GM23248 (cell line): ENCODE data around the gene SMTNL2. TPM values are rescaled to one million over a fixed set of nuclear protein-coding genes. Genes with fewer than 3 reads are reported as not detected.
"Not testable (repeated sequence)": the region's sequence is repeated elsewhere in the genome, so short reads cannot be mapped to it uniquely, and the experiment has no call there.

Source experiments
- DNase-seq: peaks from one replicate; pipeline ENCODE4 v3.0.0-alpha.2; 2015
- H2AFZ ChIP-seq: fragments of 200-600 bp; sonication (generic); 2 replicates; pipeline ENCODE4 v1.6.1; 2016; ENCODE audit warnings: antibody characterized with exemption
- H3F3A ChIP-seq: fragments of 200-600 bp; sonication (generic); 2 replicates; pipeline ENCODE4 v1.6.1; 2016; ENCODE audit warnings: mild to moderate bottlenecking, antibody characterized with exemption, mixed run types; ENCODE audit not compliant: insufficient read depth
- H3K27ac ChIP-seq: fragments of 200-600 bp; sonication (generic); 2 replicates; pipeline ENCODE4 v1.5.1; 2016; ENCODE audit warnings: mild to moderate bottlenecking
- H3K27me3 ChIP-seq: fragments of 200-600 bp; sonication (generic); replicated peaks from 2 replicates; pipeline ENCODE4 v1.6.1; 2016; ENCODE audit warnings: mild to moderate bottlenecking; ENCODE audit not compliant: insufficient read depth
- H3K36me3 ChIP-seq: fragments of 200-600 bp; sonication (generic); 2 replicates; pipeline ENCODE4 v1.6.1; 2016; ENCODE audit warnings: low read depth, mild to moderate bottlenecking
- H3K4me1 ChIP-seq: fragments of 200-600 bp; sonication (generic); 2 replicates; pipeline ENCODE4 v1.6.1; 2016; ENCODE audit warnings: mild to moderate bottlenecking; ENCODE audit not compliant: insufficient read depth
- H3K4me2 ChIP-seq: fragments of 200-600 bp; sonication (generic); one replicate; pipeline ENCODE4 v1.6.1; 2016; ENCODE audit warnings: mild to moderate bottlenecking; ENCODE audit not compliant: unreplicated experiment
- H3K4me3 ChIP-seq: fragments of 200-600 bp; sonication (generic); 2 replicates; pipeline ENCODE4 v1.5.1; 2016; ENCODE audit warnings: mild to moderate bottlenecking
- H3K79me2 ChIP-seq: fragments of 200-600 bp; sonication (generic); 2 replicates; pipeline ENCODE4 v1.6.1; 2016; ENCODE audit warnings: mild to moderate bottlenecking; ENCODE audit not compliant: insufficient read depth
- H3K9ac ChIP-seq: fragments of 200-600 bp; sonication (generic); 2 replicates; pipeline ENCODE4 v1.6.1; 2016; ENCODE audit warnings: mild to moderate bottlenecking
- H3K9me2 ChIP-seq: fragments of 200-600 bp; sonication (generic); 2 replicates; pipeline ENCODE4 v1.6.1; 2016; ENCODE audit warnings: mixed run types, mild to moderate bottlenecking, moderate library complexity; ENCODE audit not compliant: insufficient read depth
- H3K9me3 ChIP-seq: fragments of 200-600 bp; sonication (generic); one replicate; pipeline ENCODE4 v1.6.1; 2017; ENCODE audit warnings: low read depth
- H4K20me1 ChIP-seq: fragments of 200-600 bp; sonication (generic); 2 replicates; pipeline ENCODE4 v1.6.0; 2016; ENCODE audit not compliant: insufficient read depth
- EZH2 ChIP-seq: fragments of 200-600 bp; sonication (generic); IDR thresholded peaks from 2 replicates; pipeline ENCODE4 v1.6.1; 2018; ENCODE audit warnings: antibody characterized with exemption, mild to moderate bottlenecking; ENCODE audit not compliant: insufficient read depth, poor library complexity, severe bottlenecking
- EZH2phosphoT487 ChIP-seq: fragments of 200-600 bp; sonication (generic); IDR thresholded peaks from 2 replicates; pipeline ENCODE4 v1.6.1; 2018; ENCODE audit warnings: antibody characterized with exemption, moderate library complexity, mild to moderate bottlenecking, low read depth; ENCODE audit not compliant: insufficient read depth
- WGBS, 2 experiments: methylation state at CpG; one replicate each; pipeline ENCODE4 v1.1.6; 2015 to 2017; ENCODE audit warnings: low lambda C conversion rate in 2 of 2, low coverage in 1 of 2; ENCODE audit errors: missing lambda C conversion rate in 2 of 2; 5-methylcytosine and 5-hydroxymethylcytosine counted together
- in situ Hi-C: fragments of 300-500 bp; cut with MboI; formaldehyde crosslinking; loops from 2 replicates; pipeline ENCODE4 v1.15.0; 2020
- polyA plus RNA-seq: library from polyadenylated mRNA; unstranded; fragments of >200 nt; fragmentation: Nextera tagmentation; extraction: Ambion mirVana; gene quantifications from 2 replicates; pipeline ENCODE4 v1.2.1, GENCODE V29; 2016
- total RNA-seq: library from RNA; depleted of rRNA; stranded (reverse); fragments of >200 nt; shearing (Covaris generic); gene quantifications from 2 replicates; pipeline ENCODE4 v1.2.3, GENCODE V29; 2014

The SMTNL2 gene
- total and polyA plus RNA-seq, 2 experiments from 2014 or later: not detected

GRCh38 chr17:4643676-4644075, 59.3 kb downstream of the SMTNL2 start:
- no peaks in the 10 kb centered on the region for H4K20me1 ChIP-seq
- TF ChIP-seq EZH2phosphoT487 (no peak), EZH2 (no peak)

GRCh38 chr17:4645642-4646041, 61.3 kb downstream of the SMTNL2 start:
- H3K4me3 ChIP-seq: no peak overlapping the region
- no peaks in the 10 kb centered on the region for H3F3A ChIP-seq
- H3K4me2 ChIP-seq: no peak overlapping the region
- H3K9ac ChIP-seq: no peak overlapping the region
- no peak for DNase-seq
- peaks cover 37% of the 10 kb centered on the region for H3K27me3 ChIP-seq
- no peak overlapping the region for H3K27ac ChIP-seq
- no peaks in the 10 kb centered on the region for H3K4me1 ChIP-seq
- in situ Hi-C loops: no loop called here
- H2AFZ ChIP-seq: no peak overlapping the region
- H3K79me2 ChIP-seq: no peaks in the 10 kb centered on the region
- 45 to 54% methylated on average over 5 of the region's 5 CpGs for WGBS, 2 experiments
- H3K36me3 ChIP-seq: no peaks in the 10 kb centered on the region
- no peaks in the 10 kb centered on the region for H3K9me2 ChIP-seq
- no peaks in the 10 kb centered on the region for H3K9me3 ChIP-seq
- no peak for TF ChIP-seq EZH2phosphoT487
- no peak for TF ChIP-seq EZH2
- no peaks in the 10 kb centered on the region for H4K20me1 ChIP-seq

More at GRCh38 chr17:4643676-4644075, 59.3 kb downstream of the SMTNL2 start:
- H3K4me2 ChIP-seq: no peak overlapping the region
- H3K9ac ChIP-seq: no peak overlapping the region
- H3K4me1 ChIP-seq: no peaks in the 10 kb centered on the region
- H3K4me3 ChIP-seq: no peak overlapping the region
- no peaks in the 10 kb centered on the region for H3K9me3 ChIP-seq
- H3K27ac ChIP-seq: no peak overlapping the region
- no peak overlapping the region for H2AFZ ChIP-seq
- H3K36me3 ChIP-seq: no peaks in the 10 kb centered on the region
- no peaks in the 10 kb centered on the region for H3F3A ChIP-seq
- no peaks in the 10 kb centered on the region for H3K79me2 ChIP-seq
- H3K9me2 ChIP-seq: no peaks in the 10 kb centered on the region
- in situ Hi-C loops: no loop called here
- H3K27me3 ChIP-seq: peaks cover 43% of the 10 kb centered on the region
- DNase-seq: no peak
- 37 to 40% methylated on average over 4 of the region's 4 CpGs for WGBS, 2 experiments

GRCh38 chr17:4648741-4649140, 64.4 kb downstream of the SMTNL2 start:
- H3K27me3 ChIP-seq: peaks cover 22% of the 10 kb centered on the region
- no peaks in the 10 kb centered on the region for H4K20me1 ChIP-seq
- DNase-seq: no peak
- WGBS, 2 experiments: 17 to 25% methylated on average over 2 of the region's 2 CpGs
- H3K9me2 ChIP-seq: no peaks in the 10 kb centered on the region
- H3F3A ChIP-seq: no peaks in the 10 kb centered on the region
- H2AFZ ChIP-seq: no peak overlapping the region
- H3K36me3 ChIP-seq: no peaks in the 10 kb centered on the region
- no peaks in the 10 kb centered on the region for H3K9me3 ChIP-seq
- H3K4me1 ChIP-seq: no peaks in the 10 kb centered on the region
- H3K9ac ChIP-seq: no peak overlapping the region
- in situ Hi-C loops: no loop called here
- H3K4me2 ChIP-seq: no peak overlapping the region
- TF ChIP-seq EZH2 (no peak), EZH2phosphoT487 (no peak)
- H3K79me2 ChIP-seq: no peaks in the 10 kb centered on the region
- H3K27ac ChIP-seq: no peak overlapping the region
- H3K4me3 ChIP-seq: no peak overlapping the region

GRCh38 chr17:4652997-4653396, 68.7 kb downstream of the SMTNL2 start:
- no peak for DNase-seq
- H3K4me3 ChIP-seq: no peak overlapping the region
- in situ Hi-C loops: no loop called here

GRCh38 chr17:4655933-4656332, 71.6 kb downstream of the SMTNL2 start:
- WGBS, 2 experiments: 71 to 76% methylated on average over 7 of the region's 7 CpGs
- H3K27ac ChIP-seq, H3F3A ChIP-seq, H3K4me3 ChIP-seq, H2AFZ ChIP-seq, H4K20me1 ChIP-seq, H3K36me3 ChIP-seq, H3K79me2 ChIP-seq, in situ Hi-C loops, H3K9ac ChIP-seq, H3K4me1 ChIP-seq, DNase-seq, H3K9me3 ChIP-seq, H3K9me2 ChIP-seq, H3K4me2 ChIP-seq: not testable (repeated sequence)
- peaks cover 13% of the 10 kb centered on the region for H3K27me3 ChIP-seq

More at GRCh38 chr17:4652997-4653396, 68.7 kb downstream of the SMTNL2 start:
- peaks cover 13% of the 10 kb centered on the region for H3K27me3 ChIP-seq
- no peaks in the 10 kb centered on the region for H3K9me2 ChIP-seq
- H2AFZ ChIP-seq: no peak overlapping the region
- TF ChIP-seq EZH2phosphoT487: no peak
- no peak overlapping the region for H3K27ac ChIP-seq
- H3F3A ChIP-seq: no peaks in the 10 kb centered on the region
- no peak overlapping the region for H3K9ac ChIP-seq
- H3K9me3 ChIP-seq: no peaks in the 10 kb centered on the region
- WGBS, 2 experiments: 56 to 59% methylated on average over 5 of the region's 5 CpGs
- no peaks in the 10 kb centered on the region for H4K20me1 ChIP-seq
- H3K4me1 ChIP-seq: no peaks in the 10 kb centered on the region
- H3K36me3 ChIP-seq: no peaks in the 10 kb centered on the region
- no peak overlapping the region for H3K4me2 ChIP-seq
- H3K79me2 ChIP-seq: no peaks in the 10 kb centered on the region
